HepG2 (cell line): ENCODE measurements around the gene LLGL2. TPM values are rescaled to one million over a fixed set of nuclear protein-coding genes. Genes with fewer than 3 reads are reported as not detected.

Experiments
- IKZF4 ChIP-seq: sonication (generic); formaldehyde crosslinking; IDR thresholded peaks from 2 replicates; pipeline ENCODE4 v1.5.1; 2020; ENCODE audit warnings: borderline replicate concordance, mild to moderate bottlenecking, low read depth, missing genetic modification reagents; ENCODE audit errors: not compliant biosample characterization
- ZNF326 ChIP-seq: sonication (generic); formaldehyde crosslinking; IDR thresholded peaks from 2 replicates; pipeline ENCODE4 v1.4.0; 2020; ENCODE audit warnings: missing genetic modification reagents, borderline replicate concordance
- ZNF468 ChIP-seq: sonication (generic); formaldehyde crosslinking; IDR thresholded peaks from 2 replicates; pipeline ENCODE4 v1.8.0; 2022; ENCODE audit warnings: mild to moderate bottlenecking, moderate library complexity, missing genetic modification reagents
- ZNF556 ChIP-seq: sonication (generic); formaldehyde crosslinking; IDR thresholded peaks from 2 replicates; pipeline ENCODE4 v1.4.0; 2020; ENCODE audit warnings: mild to moderate bottlenecking, missing genetic modification reagents, borderline replicate concordance
- ZNF619 ChIP-seq: sonication (generic); formaldehyde crosslinking; IDR thresholded peaks from 2 replicates; pipeline ENCODE4 v1.4.0; 2020; ENCODE audit warnings: mild to moderate bottlenecking, missing genetic modification reagents
- ZNF724P ChIP-seq: sonication (generic); formaldehyde crosslinking; IDR thresholded peaks from 2 replicates; pipeline ENCODE4 v1.8.0; 2022; ENCODE audit warnings: missing genetic modification reagents, borderline replicate concordance
- polyA plus RNA-seq, 8 experiments: library from polyadenylated mRNA; depleted of rRNA in 3 of 8; stranded (reverse) in 7 of 8; unstranded in 1 of 8; fragments of >200 nt; fragmentation: Illumina TruSeq in 4 of 8; extraction: Trizol in 4 of 8; gene quantifications; 2 replicates each; pipeline versions ENCODE4 v1.2.1 to v1.2.3, GENCODE V29; 2011 to 2016; ENCODE audit warnings: low read depth in 4 of 8, missing spikeins in 1 of 8, mixed read lengths in 1 of 8; ENCODE audit not compliant: insufficient read depth in 1 of 8
- total RNA-seq, 5 experiments: library from RNA; depleted of rRNA; stranded (reverse); fragments of >200 nt; fragmentation: Illumina TruSeq; extraction: Trizol; gene quantifications; 2 replicates each; pipeline ENCODE4 v1.2.3, GENCODE V29; 2016; ENCODE audit warnings: low read depth in 1 of 5
- TF ChIP-seq, protein P1 (sequence below): sonication (generic); formaldehyde crosslinking; IDR thresholded peaks from 2 replicates; pipeline ENCODE4 v1.4.0; 2020; ENCODE audit warnings: missing genetic modification reagents
- TF ChIP-seq, protein P2 (sequence below): IDR thresholded peaks from 2 replicates; pipeline ENCODE4 v1.6.1; 2016; ENCODE audit warnings: low read depth
- TF ChIP-seq, protein P3 (sequence below): sonication (generic); formaldehyde crosslinking; IDR thresholded peaks from 2 replicates; pipeline ENCODE4 v1.5.1; 2020; ENCODE audit warnings: missing genetic modification reagents, mild to moderate bottlenecking, borderline replicate concordance
- TF ChIP-seq, protein P4 (sequence below): IDR thresholded peaks from 2 replicates; pipeline ENCODE4 v1.6.1; 2016; ENCODE audit warnings: low read depth, missing genetic modification reagents, missing compliant biosample characterization
- TF ChIP-seq, protein P5 (sequence below): IDR thresholded peaks from 2 replicates; pipeline ENCODE4 v1.6.1; 2012; ENCODE audit warnings: inconsistent platforms

The LLGL2 gene
- total and polyA plus RNA-seq, 2 of the 13 experiments (the other 11 are each of a cell fraction or from before 2014, with no cell fraction given) = 83.0 to 86.7 TPM

DNA sequence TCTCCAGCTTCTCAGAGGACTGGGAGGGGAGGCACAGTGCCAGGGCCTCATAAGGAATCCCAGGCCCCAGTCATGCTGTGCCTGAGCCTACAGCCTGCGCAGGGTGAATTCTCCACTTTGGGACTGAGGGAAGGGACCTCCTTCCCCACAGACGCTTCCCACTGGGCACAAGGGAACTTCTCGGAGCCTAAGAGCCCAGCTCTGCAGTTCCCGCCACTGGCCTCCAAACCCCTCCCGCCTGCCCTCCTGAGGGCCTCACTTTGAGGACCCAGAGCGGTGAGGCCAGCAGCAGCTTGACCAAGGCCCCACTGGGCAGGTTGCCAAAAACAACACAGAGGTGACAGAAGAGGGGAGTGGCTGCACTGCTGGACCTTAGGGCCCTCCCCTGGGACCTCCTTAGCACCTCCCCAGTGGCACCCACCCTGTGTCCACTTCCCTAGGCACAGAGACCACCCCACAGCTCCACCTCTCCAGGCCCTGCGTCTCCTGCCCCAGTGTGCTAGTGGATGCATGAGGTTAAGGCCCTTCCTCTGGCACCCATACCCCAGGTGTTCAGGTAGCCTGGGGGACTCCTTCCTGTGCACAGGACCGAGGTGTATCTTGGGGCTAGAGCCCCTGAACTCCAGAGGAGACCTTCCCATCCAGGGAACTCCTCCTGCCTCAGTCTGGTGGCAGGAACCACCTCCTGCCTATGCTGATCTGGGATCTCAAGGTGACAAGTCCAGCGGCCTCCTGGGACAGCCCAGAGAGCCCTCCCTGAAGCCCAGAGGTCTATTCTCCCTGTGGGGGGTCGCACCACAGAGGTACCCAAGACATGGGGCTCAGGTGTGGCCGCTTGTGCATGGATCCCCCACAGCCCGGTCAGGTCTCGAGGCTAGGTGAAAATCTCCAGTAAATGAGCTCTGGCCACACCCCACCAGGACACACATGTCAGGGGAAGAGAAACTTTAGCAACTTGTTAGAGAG, 13.6 kb upstream of the LLGL2 start (continued):
- TF ChIP-seq, protein P1, sequence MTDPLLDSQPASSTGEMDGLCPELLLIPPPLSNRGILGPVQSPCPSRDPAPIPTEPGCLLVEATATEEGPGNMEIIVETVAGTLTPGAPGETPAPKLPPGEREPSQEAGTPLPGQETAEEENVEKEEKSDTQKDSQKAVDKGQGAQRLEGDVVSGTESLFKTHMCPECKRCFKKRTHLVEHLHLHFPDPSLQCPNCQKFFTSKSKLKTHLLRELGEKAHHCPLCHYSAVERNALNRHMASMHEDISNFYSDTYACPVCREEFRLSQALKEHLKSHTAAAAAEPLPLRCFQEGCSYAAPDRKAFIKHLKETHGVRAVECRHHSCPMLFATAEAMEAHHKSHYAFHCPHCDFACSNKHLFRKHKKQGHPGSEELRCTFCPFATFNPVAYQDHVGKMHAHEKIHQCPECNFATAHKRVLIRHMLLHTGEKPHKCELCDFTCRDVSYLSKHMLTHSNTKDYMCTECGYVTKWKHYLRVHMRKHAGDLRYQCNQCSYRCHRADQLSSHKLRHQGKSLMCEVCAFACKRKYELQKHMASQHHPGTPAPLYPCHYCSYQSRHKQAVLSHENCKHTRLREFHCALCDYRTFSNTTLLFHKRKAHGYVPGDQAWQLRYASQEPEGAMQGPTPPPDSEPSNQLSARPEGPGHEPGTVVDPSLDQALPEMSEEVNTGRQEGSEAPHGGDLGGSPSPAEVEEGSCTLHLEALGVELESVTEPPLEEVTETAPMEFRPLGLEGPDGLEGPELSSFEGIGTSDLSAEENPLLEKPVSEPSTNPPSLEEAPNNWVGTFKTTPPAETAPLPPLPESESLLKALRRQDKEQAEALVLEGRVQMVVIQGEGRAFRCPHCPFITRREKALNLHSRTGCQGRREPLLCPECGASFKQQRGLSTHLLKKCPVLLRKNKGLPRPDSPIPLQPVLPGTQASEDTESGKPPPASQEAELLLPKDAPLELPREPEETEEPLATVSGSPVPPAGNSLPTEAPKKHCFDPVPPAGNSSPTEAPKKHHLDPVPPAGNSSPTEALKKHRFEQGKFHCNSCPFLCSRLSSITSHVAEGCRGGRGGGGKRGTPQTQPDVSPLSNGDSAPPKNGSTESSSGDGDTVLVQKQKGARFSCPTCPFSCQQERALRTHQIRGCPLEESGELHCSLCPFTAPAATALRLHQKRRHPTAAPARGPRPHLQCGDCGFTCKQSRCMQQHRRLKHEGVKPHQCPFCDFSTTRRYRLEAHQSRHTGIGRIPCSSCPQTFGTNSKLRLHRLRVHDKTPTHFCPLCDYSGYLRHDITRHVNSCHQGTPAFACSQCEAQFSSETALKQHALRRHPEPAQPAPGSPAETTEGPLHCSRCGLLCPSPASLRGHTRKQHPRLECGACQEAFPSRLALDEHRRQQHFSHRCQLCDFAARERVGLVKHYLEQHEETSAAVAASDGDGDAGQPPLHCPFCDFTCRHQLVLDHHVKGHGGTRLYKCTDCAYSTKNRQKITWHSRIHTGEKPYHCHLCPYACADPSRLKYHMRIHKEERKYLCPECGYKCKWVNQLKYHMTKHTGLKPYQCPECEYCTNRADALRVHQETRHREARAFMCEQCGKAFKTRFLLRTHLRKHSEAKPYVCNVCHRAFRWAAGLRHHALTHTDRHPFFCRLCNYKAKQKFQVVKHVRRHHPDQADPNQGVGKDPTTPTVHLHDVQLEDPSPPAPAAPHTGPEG (CRISPR knock-in tag) = peak; percentile 68; the same call in 1 of the 2 replicates
- no peak for TF ChIP-seq ZNF326 (CRISPR knock-in tag)
- TF ChIP-seq ZNF619 (CRISPR knock-in tag) = peak; percentile 73; the same call in 1 of the 2 replicates
- TF ChIP-seq, protein P2, sequence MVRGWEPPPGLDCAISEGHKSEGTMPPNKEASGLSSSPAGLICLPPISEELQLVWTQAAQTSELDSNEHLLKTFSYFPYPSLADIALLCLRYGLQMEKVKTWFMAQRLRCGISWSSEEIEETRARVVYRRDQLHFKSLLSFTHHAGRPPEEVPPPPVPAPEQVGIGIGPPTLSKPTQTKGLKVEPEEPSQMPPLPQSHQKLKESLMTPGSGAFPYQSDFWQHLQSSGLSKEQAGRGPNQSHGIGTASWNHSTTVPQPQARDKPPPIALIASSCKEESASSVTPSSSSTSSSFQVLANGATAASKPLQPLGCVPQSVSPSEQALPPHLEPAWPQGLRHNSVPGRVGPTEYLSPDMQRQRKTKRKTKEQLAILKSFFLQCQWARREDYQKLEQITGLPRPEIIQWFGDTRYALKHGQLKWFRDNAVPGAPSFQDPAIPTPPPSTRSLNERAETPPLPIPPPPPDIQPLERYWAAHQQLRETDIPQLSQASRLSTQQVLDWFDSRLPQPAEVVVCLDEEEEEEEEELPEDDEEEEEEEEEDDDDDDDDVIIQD (CRISPR knock-in tag) = peak; percentile 75; the same call in 1 of the 2 replicates
- TF ChIP-seq ZNF468 (CRISPR knock-in tag) = no peak
- TF ChIP-seq, protein P3, sequence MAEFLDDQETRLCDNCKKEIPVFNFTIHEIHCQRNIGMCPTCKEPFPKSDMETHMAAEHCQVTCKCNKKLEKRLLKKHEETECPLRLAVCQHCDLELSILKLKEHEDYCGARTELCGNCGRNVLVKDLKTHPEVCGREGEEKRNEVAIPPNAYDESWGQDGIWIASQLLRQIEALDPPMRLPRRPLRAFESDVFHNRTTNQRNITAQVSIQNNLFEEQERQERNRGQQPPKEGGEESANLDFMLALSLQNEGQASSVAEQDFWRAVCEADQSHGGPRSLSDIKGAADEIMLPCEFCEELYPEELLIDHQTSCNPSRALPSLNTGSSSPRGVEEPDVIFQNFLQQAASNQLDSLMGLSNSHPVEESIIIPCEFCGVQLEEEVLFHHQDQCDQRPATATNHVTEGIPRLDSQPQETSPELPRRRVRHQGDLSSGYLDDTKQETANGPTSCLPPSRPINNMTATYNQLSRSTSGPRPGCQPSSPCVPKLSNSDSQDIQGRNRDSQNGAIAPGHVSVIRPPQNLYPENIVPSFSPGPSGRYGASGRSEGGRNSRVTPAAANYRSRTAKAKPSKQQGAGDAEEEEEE (CRISPR knock-in tag) = 0 out of 2 replicates have a peak, but pooled peaks have one; percentile 70
- TF ChIP-seq ZNF724P (CRISPR knock-in tag) = peak; percentile 86
- 0 out of 2 replicates have a peak, but pooled peaks have one; percentile 43 for TF ChIP-seq ZNF556 (CRISPR knock-in tag)
- TF ChIP-seq, protein P4, sequence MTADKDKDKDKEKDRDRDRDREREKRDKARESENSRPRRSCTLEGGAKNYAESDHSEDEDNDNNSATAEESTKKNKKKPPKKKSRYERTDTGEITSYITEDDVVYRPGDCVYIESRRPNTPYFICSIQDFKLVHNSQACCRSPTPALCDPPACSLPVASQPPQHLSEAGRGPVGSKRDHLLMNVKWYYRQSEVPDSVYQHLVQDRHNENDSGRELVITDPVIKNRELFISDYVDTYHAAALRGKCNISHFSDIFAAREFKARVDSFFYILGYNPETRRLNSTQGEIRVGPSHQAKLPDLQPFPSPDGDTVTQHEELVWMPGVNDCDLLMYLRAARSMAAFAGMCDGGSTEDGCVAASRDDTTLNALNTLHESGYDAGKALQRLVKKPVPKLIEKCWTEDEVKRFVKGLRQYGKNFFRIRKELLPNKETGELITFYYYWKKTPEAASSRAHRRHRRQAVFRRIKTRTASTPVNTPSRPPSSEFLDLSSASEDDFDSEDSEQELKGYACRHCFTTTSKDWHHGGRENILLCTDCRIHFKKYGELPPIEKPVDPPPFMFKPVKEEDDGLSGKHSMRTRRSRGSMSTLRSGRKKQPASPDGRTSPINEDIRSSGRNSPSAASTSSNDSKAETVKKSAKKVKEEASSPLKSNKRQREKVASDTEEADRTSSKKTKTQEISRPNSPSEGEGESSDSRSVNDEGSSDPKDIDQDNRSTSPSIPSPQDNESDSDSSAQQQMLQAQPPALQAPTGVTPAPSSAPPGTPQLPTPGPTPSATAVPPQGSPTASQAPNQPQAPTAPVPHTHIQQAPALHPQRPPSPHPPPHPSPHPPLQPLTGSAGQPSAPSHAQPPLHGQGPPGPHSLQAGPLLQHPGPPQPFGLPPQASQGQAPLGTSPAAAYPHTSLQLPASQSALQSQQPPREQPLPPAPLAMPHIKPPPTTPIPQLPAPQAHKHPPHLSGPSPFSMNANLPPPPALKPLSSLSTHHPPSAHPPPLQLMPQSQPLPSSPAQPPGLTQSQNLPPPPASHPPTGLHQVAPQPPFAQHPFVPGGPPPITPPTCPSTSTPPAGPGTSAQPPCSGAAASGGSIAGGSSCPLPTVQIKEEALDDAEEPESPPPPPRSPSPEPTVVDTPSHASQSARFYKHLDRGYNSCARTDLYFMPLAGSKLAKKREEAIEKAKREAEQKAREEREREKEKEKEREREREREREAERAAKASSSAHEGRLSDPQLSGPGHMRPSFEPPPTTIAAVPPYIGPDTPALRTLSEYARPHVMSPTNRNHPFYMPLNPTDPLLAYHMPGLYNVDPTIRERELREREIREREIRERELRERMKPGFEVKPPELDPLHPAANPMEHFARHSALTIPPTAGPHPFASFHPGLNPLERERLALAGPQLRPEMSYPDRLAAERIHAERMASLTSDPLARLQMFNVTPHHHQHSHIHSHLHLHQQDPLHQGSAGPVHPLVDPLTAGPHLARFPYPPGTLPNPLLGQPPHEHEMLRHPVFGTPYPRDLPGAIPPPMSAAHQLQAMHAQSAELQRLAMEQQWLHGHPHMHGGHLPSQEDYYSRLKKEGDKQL = peak; percentile 78
- peak; percentile 46 for TF ChIP-seq IKZF4 (CRISPR knock-in tag)
- TF ChIP-seq, protein P5, sequence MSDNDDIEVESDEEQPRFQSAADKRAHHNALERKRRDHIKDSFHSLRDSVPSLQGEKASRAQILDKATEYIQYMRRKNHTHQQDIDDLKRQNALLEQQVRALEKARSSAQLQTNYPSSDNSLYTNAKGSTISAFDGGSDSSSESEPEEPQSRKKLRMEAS = peak; percentile 90
